GM23338 (cell line): ENCODE results near the gene C1QL1. TPM values are rescaled to one million over a fixed set of nuclear protein-coding genes. Genes with fewer than 3 reads are reported as not detected.

Source experiments
- ATAC-seq: fragments of 200-7000 bp; cut with Tn5 transposase; 3 replicates; pipeline ENCODE4 v1.9.1; 2020
- DNase-seq: peaks from one replicate; pipeline ENCODE4 v3.0.0-alpha.2; 2015; ENCODE audit warnings: low spot score
- H2AFZ ChIP-seq: fragments of 200-600 bp; sonication (generic); 2 replicates; pipeline ENCODE4 v1.8.0; 2016; ENCODE audit warnings: antibody characterized with exemption, mild to moderate bottlenecking, moderate library complexity
- H3F3A ChIP-seq: fragments of 200-600 bp; sonication (generic); replicated peaks from 2 replicates; pipeline ENCODE4 v1.8.0; 2017; ENCODE audit warnings: antibody characterized with exemption, mixed run types, low read depth
- H3K27ac ChIP-seq: fragments of 200-600 bp; sonication (generic); 2 replicates; pipeline ENCODE4 v1.6.1; 2016; ENCODE audit warnings: low read depth
- H3K27me3 ChIP-seq: fragments of 200-600 bp; sonication (generic); 2 replicates; pipeline ENCODE4 v1.8.0; 2016; ENCODE audit warnings: mild to moderate bottlenecking, mixed run types, moderate library complexity; ENCODE audit not compliant: insufficient read depth
- H3K36me3 ChIP-seq: fragments of 200-600 bp; sonication (generic); 2 replicates; pipeline ENCODE4 v1.8.0; 2016; ENCODE audit warnings: mild to moderate bottlenecking; ENCODE audit not compliant: insufficient read depth
- H3K4me1 ChIP-seq: fragments of 200-600 bp; sonication (generic); 2 replicates; pipeline ENCODE4 v1.8.0; 2016; ENCODE audit warnings: mild to moderate bottlenecking, moderate library complexity; ENCODE audit not compliant: insufficient read depth
- H3K4me2 ChIP-seq: fragments of 200-600 bp; sonication (generic); 2 replicates; pipeline ENCODE4 v1.7.1; 2017; ENCODE audit warnings: mixed run types
- H3K4me3 ChIP-seq: fragments of 200-600 bp; sonication (generic); 2 replicates; pipeline ENCODE4 v1.6.1; 2016; ENCODE audit warnings: mixed run types
- H3K79me2 ChIP-seq: fragments of 200-600 bp; sonication (generic); replicated peaks from 2 replicates; pipeline ENCODE4 v1.8.0; 2017; ENCODE audit warnings: mild to moderate bottlenecking; ENCODE audit not compliant: insufficient read depth
- H3K9me2 ChIP-seq: fragments of 200-600 bp; sonication (generic); 2 replicates; pipeline ENCODE4 v1.8.0; 2017; ENCODE audit not compliant: insufficient read depth
- H4K20me1 ChIP-seq: fragments of 200-600 bp; sonication (generic); replicated peaks from 2 replicates; pipeline ENCODE4 v1.8.0; 2017; ENCODE audit warnings: mild to moderate bottlenecking; ENCODE audit not compliant: insufficient read depth
- H3K27ac Mint-ChIP-seq: 2 replicates; pipeline ENCODE4 v1.8.0; 2020; ENCODE audit warnings: inconsistent platforms, mild to moderate bottlenecking, moderate library complexity, mixed read lengths
- H3K27me3 Mint-ChIP-seq: 3 replicates; pipeline ENCODE4 v1.8.0; 2022; ENCODE audit warnings: low read depth, mild to moderate bottlenecking, moderate library complexity, mixed read lengths, inconsistent platforms; ENCODE audit not compliant: insufficient read depth, poor library complexity
- H3K36me3 Mint-ChIP-seq: 3 replicates; pipeline ENCODE4 v1.8.0; 2021; ENCODE audit warnings: low read depth, mild to moderate bottlenecking, inconsistent platforms, moderate library complexity, mixed read lengths
- H3K4me1 Mint-ChIP-seq: 3 replicates; pipeline ENCODE4 v1.8.0; 2020; ENCODE audit warnings: mild to moderate bottlenecking, inconsistent platforms, mixed read lengths
- H3K4me3 Mint-ChIP-seq: 3 replicates; pipeline ENCODE4 v1.8.0; 2021; ENCODE audit warnings: moderate library complexity, mild to moderate bottlenecking, inconsistent platforms, mixed read lengths
- H3K9me3 Mint-ChIP-seq: 3 replicates; pipeline ENCODE4 v1.8.0; 2020; ENCODE audit warnings: moderate library complexity, mild to moderate bottlenecking, inconsistent platforms, mixed read lengths
- CREB1 ChIP-seq: fragments of 250-450 bp; sonication (Bioruptor Pico); IDR thresholded peaks from 2 replicates; pipeline ENCODE4 v1.5.0; 2020; ENCODE audit warnings: low read depth, mild to moderate bottlenecking, moderate library complexity
- ETS1 ChIP-seq: IDR thresholded peaks from 2 replicates; pipeline ENCODE4 v1.6.1; 2016; ENCODE audit warnings: antibody characterized with exemption
- EZH2 ChIP-seq: fragments of 200-600 bp; sonication (generic); IDR thresholded peaks from one replicate; pipeline ENCODE4 v1.8.0; 2017; ENCODE audit warnings: antibody characterized with exemption, mild to moderate bottlenecking, low read depth; ENCODE audit not compliant: unreplicated experiment
- EZH2phosphoT487 ChIP-seq: fragments of 200-600 bp; sonication (generic); IDR thresholded peaks from one replicate; pipeline ENCODE4 v1.8.1; 2018; ENCODE audit warnings: antibody characterized with exemption; ENCODE audit not compliant: unreplicated experiment
- JUNB ChIP-seq: IDR thresholded peaks from one replicate; pipeline ENCODE4 v1.6.1; 2016; ENCODE audit warnings: antibody characterized with exemption; ENCODE audit not compliant: unreplicated experiment
- NANOG ChIP-seq: IDR thresholded peaks from 2 replicates; pipeline ENCODE4 v1.6.1; 2016; ENCODE audit warnings: antibody characterized with exemption, borderline replicate concordance
- POLR2AphosphoS5 ChIP-seq: IDR thresholded peaks from 2 replicates; pipeline ENCODE4 v1.6.1; 2016; ENCODE audit warnings: antibody characterized with exemption, low read depth
- STAT1 ChIP-seq: IDR thresholded peaks from one replicate; pipeline ENCODE4 v1.6.1; 2016; ENCODE audit warnings: antibody characterized with exemption; ENCODE audit not compliant: unreplicated experiment
- ZNF114 ChIP-seq: fragments of 250-450 bp; sonication (Bioruptor Pico); IDR thresholded peaks from 2 replicates; pipeline ENCODE4 v1.5.0; 2020; ENCODE audit warnings: mild to moderate bottlenecking, moderate library complexity
- ZNF331 ChIP-seq: fragments of 250-450 bp; sonication (Bioruptor Pico); IDR thresholded peaks from 2 replicates; pipeline ENCODE4 v1.5.0; 2020; ENCODE audit warnings: low read depth, mild to moderate bottlenecking, moderate library complexity
- polyA plus RNA-seq: library from polyadenylated mRNA; unstranded; fragments of >200 nt; fragmentation: Nextera tagmentation; extraction: Ambion mirVana; gene quantifications from 2 replicates; pipeline ENCODE4 v1.2.1, GENCODE V29; 2016
- total RNA-seq: library from RNA; depleted of rRNA; stranded (reverse); fragments of >200 nt; shearing (Covaris generic); gene quantifications from 2 replicates; pipeline ENCODE4 v1.2.3, GENCODE V29; 2014
- TF ChIP-seq, protein P1 (sequence below): fragments of 250-450 bp; sonication (Bioruptor Pico); IDR thresholded peaks from 2 replicates; pipeline ENCODE4 v1.5.0; 2020; ENCODE audit warnings: mild to moderate bottlenecking, moderate library complexity
- TF ChIP-seq, protein P2 (sequence below), 2 experiments: fragments of 200-600 bp in 1 of 2; sonication (generic) in 1 of 2; conservative IDR thresholded peaks; 2 replicates each; pipeline versions ENCODE4 v1.5.1 to v1.6.1; 2016 to 2017; ENCODE audit warnings: antibody characterized with exemption in 2 of 2, low read depth in 2 of 2, mild to moderate bottlenecking in 2 of 2, moderate library complexity in 1 of 2
- TF ChIP-seq, protein P3 (sequence below): IDR thresholded peaks from one replicate; pipeline ENCODE4 v1.6.1; 2018; ENCODE audit warnings: antibody characterized with exemption; ENCODE audit not compliant: unreplicated experiment

Gene C1QL1
- total and polyA plus RNA-seq, 2 experiments from 2014 or later = 4.3 to 14.4 TPM

- Histone ChIP-seq H3K4me3 (no peak within 1 kb of the TSS), H3K9me2 (no peaks in the 10 kb centered on the region), H4K20me1 (no peaks in the 10 kb centered on the region), H3K27me3 (peaks cover 17% of the 10 kb centered on the region), H2AFZ (no peak within 1 kb of the TSS), H3K36me3 (no peaks in the 10 kb centered on the region), H3K27ac (no peak within 1 kb of the TSS), H3F3A (peaks cover 12% of the 10 kb centered on the region; the same call in 1 of the 2 replicates), H3K4me1 (peaks cover 3% of the 10 kb centered on the region), H3K4me2 (no peak within 1 kb of the TSS), H3K79me2 (no peaks in the 10 kb centered on the region)
- Mint-ChIP-seq H3K27me3 (peaks cover 22% of the 10 kb centered on the region), H3K36me3 (no peaks in the 10 kb centered on the region; the same call in 2 of the 3 replicates), H3K4me1 (peaks cover 13% of the 10 kb centered on the region), H3K4me3 (no peak within 1 kb of the TSS), H3K27ac (no peak within 1 kb of the TSS), H3K9me3 (no peaks in the 10 kb centered on the region)
- DNase-seq (no peak), ATAC-seq (no peak)
- TF ChIP-seq EZH2phosphoT487 = no peak
- TF ChIP-seq, protein P1, sequence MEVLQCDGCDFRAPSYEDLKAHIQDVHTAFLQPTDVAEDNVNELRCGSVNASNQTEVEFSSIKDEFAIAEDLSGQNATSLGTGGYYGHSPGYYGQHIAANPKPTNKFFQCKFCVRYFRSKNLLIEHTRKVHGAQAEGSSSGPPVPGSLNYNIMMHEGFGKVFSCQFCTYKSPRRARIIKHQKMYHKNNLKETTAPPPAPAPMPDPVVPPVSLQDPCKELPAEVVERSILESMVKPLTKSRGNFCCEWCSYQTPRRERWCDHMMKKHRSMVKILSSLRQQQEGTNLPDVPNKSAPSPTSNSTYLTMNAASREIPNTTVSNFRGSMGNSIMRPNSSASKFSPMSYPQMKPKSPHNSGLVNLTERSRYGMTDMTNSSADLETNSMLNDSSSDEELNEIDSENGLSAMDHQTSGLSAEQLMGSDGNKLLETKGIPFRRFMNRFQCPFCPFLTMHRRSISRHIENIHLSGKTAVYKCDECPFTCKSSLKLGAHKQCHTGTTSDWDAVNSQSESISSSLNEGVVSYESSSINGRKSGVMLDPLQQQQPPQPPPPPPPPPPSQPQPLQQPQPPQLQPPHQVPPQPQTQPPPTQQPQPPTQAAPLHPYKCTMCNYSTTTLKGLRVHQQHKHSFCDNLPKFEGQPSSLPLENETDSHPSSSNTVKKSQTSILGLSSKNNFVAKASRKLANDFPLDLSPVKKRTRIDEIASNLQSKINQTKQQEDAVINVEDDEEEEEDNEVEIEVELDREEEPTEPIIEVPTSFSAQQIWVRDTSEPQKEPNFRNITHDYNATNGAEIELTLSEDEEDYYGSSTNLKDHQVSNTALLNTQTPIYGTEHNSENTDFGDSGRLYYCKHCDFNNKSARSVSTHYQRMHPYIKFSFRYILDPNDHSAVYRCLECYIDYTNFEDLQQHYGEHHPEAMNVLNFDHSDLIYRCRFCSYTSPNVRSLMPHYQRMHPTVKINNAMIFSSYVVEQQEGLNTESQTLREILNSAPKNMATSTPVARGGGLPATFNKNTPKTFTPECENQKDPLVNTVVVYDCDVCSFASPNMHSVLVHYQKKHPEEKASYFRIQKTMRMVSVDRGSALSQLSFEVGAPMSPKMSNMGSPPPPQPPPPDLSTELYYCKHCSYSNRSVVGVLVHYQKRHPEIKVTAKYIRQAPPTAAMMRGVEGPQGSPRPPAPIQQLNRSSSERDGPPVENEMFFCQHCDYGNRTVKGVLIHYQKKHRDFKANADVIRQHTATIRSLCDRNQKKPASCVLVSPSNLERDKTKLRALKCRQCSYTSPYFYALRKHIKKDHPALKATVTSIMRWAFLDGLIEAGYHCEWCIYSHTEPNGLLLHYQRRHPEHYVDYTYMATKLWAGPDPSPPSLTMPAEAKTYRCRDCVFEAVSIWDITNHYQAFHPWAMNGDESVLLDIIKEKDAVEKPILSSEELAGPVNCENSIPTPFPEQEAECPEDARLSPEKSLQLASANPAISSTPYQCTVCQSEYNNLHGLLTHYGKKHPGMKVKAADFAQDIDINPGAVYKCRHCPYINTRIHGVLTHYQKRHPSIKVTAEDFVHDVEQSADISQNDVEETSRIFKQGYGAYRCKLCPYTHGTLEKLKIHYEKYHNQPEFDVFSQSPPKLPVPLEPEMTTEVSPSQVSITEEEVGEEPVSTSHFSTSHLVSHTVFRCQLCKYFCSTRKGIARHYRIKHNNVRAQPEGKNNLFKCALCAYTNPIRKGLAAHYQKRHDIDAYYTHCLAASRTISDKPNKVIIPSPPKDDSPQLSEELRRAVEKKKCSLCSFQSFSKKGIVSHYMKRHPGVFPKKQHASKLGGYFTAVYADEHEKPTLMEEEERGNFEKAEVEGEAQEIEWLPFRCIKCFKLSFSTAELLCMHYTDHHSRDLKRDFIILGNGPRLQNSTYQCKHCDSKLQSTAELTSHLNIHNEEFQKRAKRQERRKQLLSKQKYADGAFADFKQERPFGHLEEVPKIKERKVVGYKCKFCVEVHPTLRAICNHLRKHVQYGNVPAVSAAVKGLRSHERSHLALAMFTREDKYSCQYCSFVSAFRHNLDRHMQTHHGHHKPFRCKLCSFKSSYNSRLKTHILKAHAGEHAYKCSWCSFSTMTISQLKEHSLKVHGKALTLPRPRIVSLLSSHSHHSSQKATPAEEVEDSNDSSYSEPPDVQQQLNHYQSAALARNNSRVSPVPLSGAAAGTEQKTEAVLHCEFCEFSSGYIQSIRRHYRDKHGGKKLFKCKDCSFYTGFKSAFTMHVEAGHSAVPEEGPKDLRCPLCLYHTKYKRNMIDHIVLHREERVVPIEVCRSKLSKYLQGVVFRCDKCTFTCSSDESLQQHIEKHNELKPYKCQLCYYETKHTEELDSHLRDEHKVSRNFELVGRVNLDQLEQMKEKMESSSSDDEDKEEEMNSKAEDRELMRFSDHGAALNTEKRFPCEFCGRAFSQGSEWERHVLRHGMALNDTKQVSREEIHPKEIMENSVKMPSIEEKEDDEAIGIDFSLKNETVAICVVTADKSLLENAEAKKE = no peak
- TF ChIP-seq, protein P2, sequence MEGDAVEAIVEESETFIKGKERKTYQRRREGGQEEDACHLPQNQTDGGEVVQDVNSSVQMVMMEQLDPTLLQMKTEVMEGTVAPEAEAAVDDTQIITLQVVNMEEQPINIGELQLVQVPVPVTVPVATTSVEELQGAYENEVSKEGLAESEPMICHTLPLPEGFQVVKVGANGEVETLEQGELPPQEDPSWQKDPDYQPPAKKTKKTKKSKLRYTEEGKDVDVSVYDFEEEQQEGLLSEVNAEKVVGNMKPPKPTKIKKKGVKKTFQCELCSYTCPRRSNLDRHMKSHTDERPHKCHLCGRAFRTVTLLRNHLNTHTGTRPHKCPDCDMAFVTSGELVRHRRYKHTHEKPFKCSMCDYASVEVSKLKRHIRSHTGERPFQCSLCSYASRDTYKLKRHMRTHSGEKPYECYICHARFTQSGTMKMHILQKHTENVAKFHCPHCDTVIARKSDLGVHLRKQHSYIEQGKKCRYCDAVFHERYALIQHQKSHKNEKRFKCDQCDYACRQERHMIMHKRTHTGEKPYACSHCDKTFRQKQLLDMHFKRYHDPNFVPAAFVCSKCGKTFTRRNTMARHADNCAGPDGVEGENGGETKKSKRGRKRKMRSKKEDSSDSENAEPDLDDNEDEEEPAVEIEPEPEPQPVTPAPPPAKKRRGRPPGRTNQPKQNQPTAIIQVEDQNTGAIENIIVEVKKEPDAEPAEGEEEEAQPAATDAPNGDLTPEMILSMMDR (conservative IDR thresholded peaks at IDR 0.05; ENCODE audit: low read depth in 2 of 2) = no peak
- no peak for TF ChIP-seq ZNF331 (CRISPR knock-in tag)
- no peak for TF ChIP-seq STAT1
- no peak for TF ChIP-seq ZNF114 (CRISPR knock-in tag)
- no peak for TF ChIP-seq EZH2
- no peak for TF ChIP-seq NANOG
- TF ChIP-seq JUNB = no peak
- no peak for TF ChIP-seq POLR2AphosphoS5
- no peak for TF ChIP-seq CREB1 (CRISPR knock-in tag)
- TF ChIP-seq, protein P3, sequence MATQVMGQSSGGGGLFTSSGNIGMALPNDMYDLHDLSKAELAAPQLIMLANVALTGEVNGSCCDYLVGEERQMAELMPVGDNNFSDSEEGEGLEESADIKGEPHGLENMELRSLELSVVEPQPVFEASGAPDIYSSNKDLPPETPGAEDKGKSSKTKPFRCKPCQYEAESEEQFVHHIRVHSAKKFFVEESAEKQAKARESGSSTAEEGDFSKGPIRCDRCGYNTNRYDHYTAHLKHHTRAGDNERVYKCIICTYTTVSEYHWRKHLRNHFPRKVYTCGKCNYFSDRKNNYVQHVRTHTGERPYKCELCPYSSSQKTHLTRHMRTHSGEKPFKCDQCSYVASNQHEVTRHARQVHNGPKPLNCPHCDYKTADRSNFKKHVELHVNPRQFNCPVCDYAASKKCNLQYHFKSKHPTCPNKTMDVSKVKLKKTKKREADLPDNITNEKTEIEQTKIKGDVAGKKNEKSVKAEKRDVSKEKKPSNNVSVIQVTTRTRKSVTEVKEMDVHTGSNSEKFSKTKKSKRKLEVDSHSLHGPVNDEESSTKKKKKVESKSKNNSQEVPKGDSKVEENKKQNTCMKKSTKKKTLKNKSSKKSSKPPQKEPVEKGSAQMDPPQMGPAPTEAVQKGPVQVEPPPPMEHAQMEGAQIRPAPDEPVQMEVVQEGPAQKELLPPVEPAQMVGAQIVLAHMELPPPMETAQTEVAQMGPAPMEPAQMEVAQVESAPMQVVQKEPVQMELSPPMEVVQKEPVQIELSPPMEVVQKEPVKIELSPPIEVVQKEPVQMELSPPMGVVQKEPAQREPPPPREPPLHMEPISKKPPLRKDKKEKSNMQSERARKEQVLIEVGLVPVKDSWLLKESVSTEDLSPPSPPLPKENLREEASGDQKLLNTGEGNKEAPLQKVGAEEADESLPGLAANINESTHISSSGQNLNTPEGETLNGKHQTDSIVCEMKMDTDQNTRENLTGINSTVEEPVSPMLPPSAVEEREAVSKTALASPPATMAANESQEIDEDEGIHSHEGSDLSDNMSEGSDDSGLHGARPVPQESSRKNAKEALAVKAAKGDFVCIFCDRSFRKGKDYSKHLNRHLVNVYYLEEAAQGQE = no peak
- no peak for TF ChIP-seq ETS1
These were observed 52.8 kb downstream of the C1QL1 start, which contains the start of gene GFAP for GRCh38 chr17:44915321-44915726. Gene GFAP, minus strand, starts transcription at chr17:44915500. Its CDS starts 14 bp downstream, at chr17:44915486.
